G401.6 (cell line): ENCODE results near the gene SLC35F1.

Source experiments
- FAIRE-seq: peaks from 2 replicates; lab custom pipeline; 2012; peaks lifted over from hg19 to GRCh38; lab: Jason Lieb, UNC

SLC35F1 gene

GRCh38 chr6:118123503-118124037 is 216.5 kb downstream of the SLC35F1 start:
- FAIRE-seq: no peak

- no peak for FAIRE-seq
These were observed 217.8 kb downstream of the SLC35F1 start for GRCh38 chr6:118124851-118125250.

GRCh38 chr6:118128755-118129154 is 221.7 kb downstream of the SLC35F1 start:
- no peak for FAIRE-seq

- no peak for FAIRE-seq
These were observed 227.1 kb downstream of the SLC35F1 start for GRCh38 chr6:118134206-118134605.

- no peak for FAIRE-seq
These were observed 227.7 kb downstream of the SLC35F1 start for GRCh38 chr6:118134736-118135135.

- no peak for FAIRE-seq
These were observed 228.3 kb downstream of the SLC35F1 start for GRCh38 chr6:118135371-118135770.

GRCh38 chr6:118141211-118141610 is 234.1 kb downstream of the SLC35F1 start:
- no peak for FAIRE-seq

- FAIRE-seq: no peak
These were observed 239.5 kb downstream of the SLC35F1 start for GRCh38 chr6:118146584-118146983.

GRCh38 chr6:118147511-118147910 is 240.4 kb downstream of the SLC35F1 start:
- no peak for FAIRE-seq

GRCh38 chr6:118148561-118148960 is 241.5 kb downstream of the SLC35F1 start:
- FAIRE-seq: no peak

- no peak for FAIRE-seq
These were observed 245.5 kb downstream of the SLC35F1 start for GRCh38 chr6:118152524-118152923.

- FAIRE-seq: no peak
These were observed 254.3 kb downstream of the SLC35F1 start for GRCh38 chr6:118161343-118161742.

GRCh38 chr6:118163542-118163941 is 256.5 kb downstream of the SLC35F1 start:
- FAIRE-seq: no peak

- no peak for FAIRE-seq
These were observed 258.4 kb downstream of the SLC35F1 start for GRCh38 chr6:118165500-118165899.

- FAIRE-seq: no peak
These were observed 261.4 kb downstream of the SLC35F1 start for GRCh38 chr6:118168421-118168820.

GRCh38 chr6:118171852-118172251 is 264.8 kb downstream of the SLC35F1 start:
- no peak for FAIRE-seq

GRCh38 chr6:118174071-118174470 is 267.0 kb downstream of the SLC35F1 start:
- FAIRE-seq: no peak

- FAIRE-seq: no peak
These were observed 270.7 kb downstream of the SLC35F1 start for GRCh38 chr6:118177720-118178119.

GRCh38 chr6:118179048-118179447 is 272.0 kb downstream of the SLC35F1 start:
- no peak for FAIRE-seq

GRCh38 chr6:118186672-118187567 is 279.9 kb downstream of the SLC35F1 start:
- FAIRE-seq: no peak

- no peak for FAIRE-seq
These were observed 280.6 kb downstream of the SLC35F1 start for GRCh38 chr6:118187568-118188164.

- FAIRE-seq: no peak
These were observed 281.5 kb downstream of the SLC35F1 start for GRCh38 chr6:118188561-118188960.

GRCh38 chr6:118197539-118197938 is 290.5 kb downstream of the SLC35F1 start:
- FAIRE-seq: no peak
